Measurements from ENCODE around the gene ZNF8. TPM values are rescaled to one million over a fixed set of nuclear protein-coding genes. Genes with fewer than 3 reads are reported as not detected.
"Not testable (repeated sequence)": the region's sequence is repeated elsewhere in the genome, so short reads cannot be mapped to it uniquely, and the experiment has no call there.

Gene ZNF8
- polyA plus RNA-seq, 1 donor, result 5.3 TPM

DNA sequence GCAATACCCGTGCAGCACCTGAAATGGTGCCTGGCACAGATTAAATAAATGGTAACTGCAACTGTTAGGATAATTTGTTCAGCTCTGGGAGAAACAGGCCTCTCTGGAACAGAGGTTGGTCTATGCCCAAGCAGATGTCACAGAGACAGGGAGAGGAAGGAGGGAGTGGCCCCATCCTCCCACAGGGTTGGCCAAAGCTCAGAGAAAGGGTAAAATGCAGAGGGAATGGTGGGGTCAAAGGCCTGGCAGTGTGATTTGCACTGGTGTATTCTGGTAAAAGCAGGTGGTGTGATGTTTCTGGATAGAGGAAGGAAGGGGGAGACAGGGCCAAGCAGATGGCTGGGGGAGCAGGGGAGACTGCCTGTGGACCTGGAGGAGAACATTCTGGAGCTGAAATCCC lies 57.5 kb downstream of the ZNF8 start:
- DNase-seq (ENCODE audit: low read depth), result no peak

GRCh38 chr19:58336820-58337219 lies 58.1 kb downstream of the ZNF8 start:
- no peak for DNase-seq (ENCODE audit: low read depth)

- no peak for DNase-seq (ENCODE audit: low read depth)
Observed at GRCh38 chr19:58338336-58338735, 59.6 kb downstream of the ZNF8 start.

DNA sequence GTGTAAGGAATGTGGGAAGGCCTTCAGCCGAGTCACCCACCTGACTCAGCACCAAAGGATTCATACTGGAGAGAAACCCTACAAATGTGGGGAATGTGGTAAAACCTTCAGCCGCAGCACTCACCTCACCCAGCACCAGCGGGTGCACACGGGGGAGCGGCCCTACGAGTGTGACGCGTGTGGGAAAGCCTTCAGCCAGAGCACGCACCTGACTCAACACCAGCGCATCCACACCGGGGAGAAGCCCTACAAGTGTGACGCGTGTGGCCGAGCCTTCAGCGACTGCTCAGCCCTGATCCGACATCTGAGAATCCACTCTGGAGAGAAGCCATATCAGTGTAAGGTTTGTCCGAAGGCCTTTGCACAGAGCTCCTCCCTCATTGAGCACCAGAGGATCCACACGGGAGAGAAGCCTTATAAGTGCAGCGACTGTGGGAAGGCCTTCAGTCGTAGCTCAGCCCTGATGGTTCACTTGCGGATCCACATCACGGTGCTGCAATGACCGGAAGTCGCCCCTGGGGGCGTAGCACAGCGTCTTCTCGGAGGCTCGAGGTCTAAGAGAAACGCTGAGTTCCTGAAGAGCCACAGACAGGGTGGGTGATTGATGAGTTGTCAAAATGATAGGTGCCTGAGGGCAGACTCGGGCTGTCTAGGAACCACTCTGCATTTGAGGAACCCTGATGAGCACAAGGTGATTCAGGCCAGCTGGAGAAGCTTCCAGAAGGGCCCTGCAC lies 60.2 kb downstream of the ZNF8 start:
- DNase-seq (ENCODE audit: low read depth), result no peak

DNA sequence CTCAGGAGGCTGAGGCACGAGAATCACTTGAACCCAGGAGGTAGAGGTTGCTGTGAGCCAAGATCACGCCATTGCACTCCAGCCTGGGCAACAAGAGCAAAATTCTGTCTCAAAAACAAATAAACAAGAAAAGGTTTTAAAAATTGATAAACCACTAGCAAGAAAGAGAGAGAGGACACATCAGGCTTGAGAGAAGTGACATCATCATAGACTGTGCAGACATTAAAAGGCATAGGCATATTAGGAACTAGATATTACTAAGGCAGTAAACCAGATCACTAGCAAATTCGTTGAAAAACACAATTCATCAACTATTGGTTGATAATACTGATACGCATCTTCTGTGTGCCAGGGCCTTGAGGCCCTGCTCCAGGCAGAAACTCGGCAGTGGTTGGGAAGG lies 66.8 kb downstream of the ZNF8 start:
- DNase-seq (ENCODE audit: low read depth), result no peak

DNA sequence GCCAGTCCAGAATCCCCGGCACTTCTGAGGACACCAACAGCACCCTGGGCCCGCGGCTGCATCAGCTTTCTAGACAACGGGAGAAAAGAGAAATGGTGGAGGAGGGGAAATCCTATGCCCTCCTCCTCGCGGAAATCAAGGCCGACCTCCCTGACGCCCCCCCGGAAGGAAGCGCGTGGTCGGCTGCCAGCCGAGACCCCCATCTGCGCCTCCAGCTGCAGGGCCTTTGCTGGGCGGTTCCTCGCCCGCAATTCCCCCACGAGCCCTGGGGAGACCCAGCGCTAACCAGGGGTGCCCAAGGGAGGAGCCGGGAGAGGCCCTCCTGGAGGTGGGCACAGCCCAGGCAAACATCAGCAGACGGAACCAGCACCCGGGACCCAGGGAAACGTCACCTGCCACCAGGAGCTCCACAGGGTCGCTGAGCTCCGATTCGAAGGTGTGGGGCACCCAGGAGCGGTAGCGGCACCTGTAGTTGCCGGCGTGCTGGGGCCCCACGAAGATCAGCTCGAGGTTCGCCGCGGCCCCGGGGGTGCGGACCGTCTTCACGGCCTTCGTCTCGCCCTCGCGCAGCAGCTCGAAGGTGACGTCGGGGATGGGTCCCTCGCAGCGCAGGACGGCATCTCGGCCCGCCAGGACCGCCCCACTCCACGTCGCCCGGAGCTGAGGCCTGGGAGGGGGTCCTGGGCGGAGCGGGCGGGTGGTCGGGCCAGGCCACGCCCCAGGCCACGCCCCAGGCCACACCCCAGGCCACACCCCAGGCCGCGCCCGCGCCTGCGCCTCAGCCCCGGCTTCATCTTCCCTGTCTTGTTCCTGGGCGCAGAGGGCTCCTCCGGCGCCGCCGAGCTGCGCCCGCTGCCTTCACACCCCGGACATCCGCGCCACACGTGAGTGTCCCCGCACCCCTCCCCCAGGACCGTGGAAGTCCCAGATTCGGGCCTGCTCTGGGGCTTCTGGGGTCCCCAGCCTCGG lies 68.5 kb downstream of the ZNF8 start:
- no peak for DNase-seq (ENCODE audit: low read depth)

DNA sequence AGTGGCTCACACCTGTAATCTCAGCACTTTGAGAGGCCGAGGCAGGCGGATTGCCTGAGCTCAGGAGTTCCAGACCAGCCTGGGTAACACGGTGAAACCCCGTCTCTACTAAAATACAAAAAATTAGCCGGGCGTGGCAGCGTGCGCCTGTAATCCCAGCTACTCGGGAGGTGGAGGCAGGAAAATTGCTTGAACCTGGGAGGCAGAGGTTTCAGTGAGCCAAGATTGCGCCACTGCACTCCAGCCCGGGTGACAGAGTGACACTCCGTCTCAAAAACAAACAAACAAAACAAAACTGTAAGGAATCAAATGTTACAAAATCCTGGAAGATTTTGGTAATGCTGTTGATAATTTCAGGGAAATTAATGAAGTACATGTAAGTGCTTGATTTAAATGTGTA lies 69.3 kb downstream of the ZNF8 start:
- DNase-seq (ENCODE audit: low read depth), result not testable (repeated sequence)

DNA sequence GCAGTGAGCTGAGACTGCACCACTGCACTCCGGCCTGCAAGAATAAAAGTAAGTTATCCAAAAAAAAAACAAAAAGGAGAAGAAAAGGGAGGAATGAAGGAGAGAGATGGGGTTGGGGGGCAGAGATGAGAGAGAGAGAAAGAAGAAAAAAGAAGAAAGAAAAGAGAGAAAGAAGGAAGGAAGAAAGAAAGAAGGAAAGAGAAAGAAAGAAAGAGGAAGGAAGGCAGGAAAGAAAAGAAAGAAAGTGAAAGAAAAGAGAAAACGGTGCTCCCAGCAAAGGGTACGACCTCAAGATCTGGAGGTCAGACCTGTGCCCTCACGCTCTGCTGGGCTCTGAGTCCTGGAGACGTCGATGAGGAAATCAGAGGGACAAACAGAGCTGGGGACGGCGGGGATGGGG lies 70.8 kb downstream of the ZNF8 start:
- DNase-seq (ENCODE audit: low read depth), result no peak

GRCh38 chr19:58350001-58350861 lies 71.5 kb downstream of the ZNF8 start:
- DNase-seq (ENCODE audit: low read depth), result no peak

DNA sequence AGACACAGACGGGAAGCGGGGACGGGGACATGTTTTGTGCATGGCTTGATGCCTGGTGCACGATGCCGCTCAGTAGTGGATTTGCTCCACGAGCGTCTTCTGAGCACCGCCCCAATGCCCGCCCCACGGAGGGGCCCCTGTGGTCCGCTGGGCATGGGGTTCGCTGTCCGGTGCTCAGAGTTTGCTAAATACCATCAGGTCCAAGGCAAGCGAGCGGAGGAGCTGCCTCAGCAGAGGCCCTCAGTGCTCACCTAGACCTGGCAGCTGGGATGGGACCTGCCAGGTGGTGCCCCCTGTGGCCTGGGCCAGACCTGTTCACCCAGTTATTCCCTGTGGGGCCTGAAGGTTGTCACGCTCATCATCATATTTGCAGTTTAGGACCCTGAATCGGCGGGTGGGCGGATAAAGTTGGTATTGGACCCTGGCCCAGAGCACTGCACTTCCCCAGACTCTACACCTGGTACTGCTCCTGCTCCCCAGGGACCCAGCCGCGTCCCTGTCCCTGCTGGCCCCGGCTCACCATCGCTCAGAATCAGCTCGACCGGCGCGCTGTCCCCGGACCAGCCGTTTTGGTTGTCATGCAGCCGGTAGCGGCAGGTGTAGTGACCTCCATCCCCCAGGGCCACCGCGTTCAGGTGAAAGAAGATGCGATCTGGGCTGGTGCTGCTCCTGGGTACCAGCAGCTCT lies 72.3 kb downstream of the ZNF8 start:
- no peak for DNase-seq (ENCODE audit: low read depth)

- DNase-seq (ENCODE audit: low read depth), result no peak
Observed at GRCh38 chr19:58351558-58351878, 72.8 kb downstream of the ZNF8 start.

DNA sequence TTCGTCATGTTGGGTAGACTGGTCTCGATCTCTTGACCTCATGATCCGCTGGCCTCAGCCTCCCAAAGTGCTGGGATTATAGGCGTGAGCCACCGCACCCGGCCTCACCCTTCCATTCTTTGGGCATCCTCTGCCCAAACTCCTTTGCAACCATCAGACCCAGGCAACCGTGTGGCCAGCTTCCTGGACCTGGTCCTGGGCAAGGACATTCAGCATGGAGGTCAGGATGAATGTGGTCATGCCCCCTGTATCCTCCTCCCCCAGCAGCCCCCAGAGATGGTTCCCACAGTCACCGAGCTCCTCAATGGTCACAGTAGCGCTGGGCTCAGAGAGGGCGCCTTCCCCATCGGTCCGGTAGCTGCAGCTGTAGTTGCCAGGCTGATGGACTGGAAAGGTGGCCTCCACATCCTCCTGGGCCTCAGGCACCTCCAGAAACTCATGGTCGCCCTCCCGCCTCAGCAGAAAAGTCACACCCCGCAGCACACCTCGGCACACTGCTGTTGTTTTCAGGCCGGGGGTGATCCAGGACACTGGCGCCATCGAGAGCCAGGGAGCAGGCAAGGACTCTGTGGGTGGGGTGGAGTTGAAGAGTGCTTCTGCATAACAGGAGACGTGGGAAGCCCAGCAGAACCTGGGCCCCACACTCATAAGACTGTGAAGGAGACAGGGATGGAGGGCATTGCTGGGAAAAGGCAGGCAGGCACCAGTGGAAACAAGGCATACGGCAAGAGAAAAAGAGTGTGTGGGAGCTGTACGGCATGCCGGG lies 73.4 kb downstream of the ZNF8 start:
- no peak for DNase-seq (ENCODE audit: low read depth)

Other genes starting within 250 kb of the ZNF8 start
- gene ZSCAN1, start 244.9 kb upstream of the ZNF8 start, polyA plus RNA-seq (ENCODE audit: insufficient read length), result 0.91 TPM
- gene ZNF135, start 219.7 kb upstream of the ZNF8 start, polyA plus RNA-seq (ENCODE audit: insufficient read length), result 12.5 TPM
- 51.1 TPM for gene ZSCAN18, start 180.7 kb upstream of the ZNF8 start, polyA plus RNA-seq (ENCODE audit: insufficient read length)
- 10.6 TPM for gene ZNF329, start 128.2 kb upstream of the ZNF8 start, polyA plus RNA-seq (ENCODE audit: insufficient read length)
- 8.3 TPM for gene ZNF274, start 95.9 kb upstream of the ZNF8 start, polyA plus RNA-seq (ENCODE audit: insufficient read length)
- 14.6 TPM for gene ZNF544, start 50.0 kb upstream of the ZNF8 start, polyA plus RNA-seq (ENCODE audit: insufficient read length)
- 33.6 TPM for gene ERVK3-1, start 26.4 kb downstream of the ZNF8 start, polyA plus RNA-seq (ENCODE audit: insufficient read length)
- gene ZSCAN22, start 48.0 kb downstream of the ZNF8 start, polyA plus RNA-seq (ENCODE audit: insufficient read length), result 2.7 TPM
- gene A1BG, start 74.5 kb downstream of the ZNF8 start, polyA plus RNA-seq (ENCODE audit: insufficient read length), result 3.6 TPM
- gene ZNF497, start 83.8 kb downstream of the ZNF8 start, polyA plus RNA-seq (ENCODE audit: insufficient read length), result 2.4 TPM
- 1.9 TPM for gene ZNF837, start 102.1 kb downstream of the ZNF8 start, polyA plus RNA-seq (ENCODE audit: insufficient read length)
- 1,975 TPM for gene RPS5, start 108.3 kb downstream of the ZNF8 start, polyA plus RNA-seq (ENCODE audit: insufficient read length)
- gene RNF225, start 116.7 kb downstream of the ZNF8 start, polyA plus RNA-seq (ENCODE audit: insufficient read length), result not detected
- 4.4 TPM for gene ZNF584, start 129.7 kb downstream of the ZNF8 start, polyA plus RNA-seq (ENCODE audit: insufficient read length)
- gene ZNF132, start 161.2 kb downstream of the ZNF8 start, polyA plus RNA-seq (ENCODE audit: insufficient read length), result 3.8 TPM
- 3.3 TPM for gene ZNF324B, start 172.7 kb downstream of the ZNF8 start, polyA plus RNA-seq (ENCODE audit: insufficient read length)
- gene ZNF324, start 188.1 kb downstream of the ZNF8 start, polyA plus RNA-seq (ENCODE audit: insufficient read length), result 5.2 TPM
- gene ZNF446, start 197.4 kb downstream of the ZNF8 start, polyA plus RNA-seq (ENCODE audit: insufficient read length), result 7.0 TPM
- 3.6 TPM for gene SLC27A5, start 233.0 kb downstream of the ZNF8 start, polyA plus RNA-seq (ENCODE audit: insufficient read length)
- gene ZBTB45, start 240.9 kb downstream of the ZNF8 start, polyA plus RNA-seq (ENCODE audit: insufficient read length), result 8.5 TPM

Measured in forelimb muscle (tissue), 1 donor.